Endothelial cell of umbilical vein (primary cell): ENCODE measurements around the gene TDO2. TPM values are rescaled to one million over a fixed set of nuclear protein-coding genes. Genes with fewer than 3 reads are reported as not detected.

ENCODE experiments used
- BruUV-seq: library from RNA; stranded (reverse); fragments of 400-500 nt; replicated peaks from 2 replicates; lab custom pipeline; 2021; lab: Mats Ljungman, UMichigan
- CTCF ChIA-PET: fragments of 300-600, 350-600 bp; sonication (Branson Sonifier 250); formaldehyde crosslinking; loops from one replicate; lab custom pipeline; 2021; ENCODE audit warnings: antibody characterized with exemption, inconsistent platforms; lab: Charles Lee
- POLR2A ChIA-PET: fragments of 300-600, 350-600 bp; sonication (Branson Sonifier 250); formaldehyde crosslinking; loops from one replicate; lab custom pipeline; 2021; ENCODE audit warnings: antibody characterized with exemption, inconsistent platforms; lab: Charles Lee
- DNase-seq: peaks from one replicate; pipeline ENCODE4 v3.0.0-alpha.2; 2011; ENCODE audit warnings: low read depth, low spot score
- FAIRE-seq: peaks from 2 replicates; lab custom pipeline; 2011; peaks lifted over from hg19 to GRCh38; lab: Jason Lieb, UNC
- H2AFZ ChIP-seq: 2 replicates; pipeline ENCODE4 v1.6.0; 2012; ENCODE audit warnings: low read depth, low read length, control low read depth, inconsistent platforms
- H3K27ac ChIP-seq: 2 replicates; pipeline ENCODE4 v1.5.1; 2011; ENCODE audit warnings: low read depth, mild to moderate bottlenecking, control low read depth, low read length, moderate library complexity; ENCODE audit not compliant: insufficient read depth
- H3K27me3 ChIP-seq, 2 experiments: 2 replicates each; pipeline versions ENCODE4 v1.6.0 to v1.6.1; 2011; ENCODE audit warnings: low read length in 2 of 2, mixed read lengths in 1 of 2; ENCODE audit not compliant: control insufficient read depth in 2 of 2, insufficient read depth in 2 of 2
- H3K36me3 ChIP-seq, 2 experiments: 2 replicates in 1 of 2; 3 replicates in 1 of 2; pipeline ENCODE4 v1.5.1; 2011; ENCODE audit warnings: low read length in 2 of 2, mild to moderate bottlenecking in 1 of 2, moderate library complexity in 1 of 2; ENCODE audit not compliant: control insufficient read depth in 2 of 2, insufficient read depth in 2 of 2; ENCODE audit errors: extremely low read depth in 1 of 2
- H3K4me1 ChIP-seq: 3 replicates; pipeline ENCODE4 v1.5.1; 2011; ENCODE audit warnings: mild to moderate bottlenecking, low read length; ENCODE audit not compliant: control insufficient read depth, insufficient read depth; ENCODE audit errors: extremely low read depth
- H3K4me2 ChIP-seq: 2 replicates; pipeline ENCODE4 v1.6.1; 2011; ENCODE audit warnings: low read length, control low read depth, mixed read lengths; ENCODE audit not compliant: insufficient read depth
- H3K4me3 ChIP-seq, 3 experiments: fragments of 200-600 bp in 1 of 3; sonication (generic), shearing (Covaris generic) in 1 of 3; replicated peaks in 1 of 3; 2 replicates each; pipeline ENCODE4 v1.5.1; 2011 to 2016; ENCODE audit warnings: control low read depth in 3 of 3, low read length in 3 of 3, mild to moderate bottlenecking in 2 of 3, inconsistent platforms in 1 of 3, low read depth in 1 of 3, moderate library complexity in 1 of 3; ENCODE audit not compliant: insufficient read depth in 1 of 3
- H3K79me2 ChIP-seq: 2 replicates; pipeline ENCODE4 v1.6.0; 2012; ENCODE audit warnings: low read length, inconsistent platforms; ENCODE audit not compliant: control insufficient read depth, insufficient read depth
- H3K9ac ChIP-seq: replicated peaks from 2 replicates; pipeline ENCODE3; 2011; ENCODE audit warnings: low read length, control low read depth; ENCODE audit not compliant: insufficient read depth; ENCODE audit errors: extremely low read depth
- H3K9me1 ChIP-seq: replicated peaks from 3 replicates; pipeline ENCODE4 v1.6.0; 2011; ENCODE audit warnings: mild to moderate bottlenecking, low read length; ENCODE audit not compliant: control insufficient read depth, insufficient read depth; ENCODE audit errors: extremely low read depth
- H3K9me3 ChIP-seq: replicated peaks from 2 replicates; pipeline ENCODE4 v1.5.1; 2012; ENCODE audit warnings: low read length, inconsistent platforms; ENCODE audit not compliant: control insufficient read depth, insufficient read depth
- H4K20me1 ChIP-seq: replicated peaks from 2 replicates; pipeline ENCODE3; 2011; ENCODE audit warnings: mild to moderate bottlenecking, low read length; ENCODE audit not compliant: control insufficient read depth, insufficient read depth; ENCODE audit errors: extremely low read depth
- EZH2 ChIP-seq: IDR thresholded peaks from 2 replicates; pipeline ENCODE4 v1.6.1; 2012; ENCODE audit warnings: borderline replicate concordance, low read depth, mild to moderate bottlenecking, moderate library complexity, low read length, inconsistent platforms; ENCODE audit not compliant: severe bottlenecking
- FOS ChIP-seq: IDR thresholded peaks from 2 replicates; pipeline ENCODE4 v1.6.1; 2011; ENCODE audit warnings: mild to moderate bottlenecking, low read length, moderate library complexity, borderline replicate concordance; ENCODE audit not compliant: insufficient read depth
- GATA2 ChIP-seq: IDR thresholded peaks from 2 replicates; pipeline ENCODE4 v1.7.0; 2011; ENCODE audit warnings: low read depth, mild to moderate bottlenecking, moderate library complexity, mixed read lengths, low read length; ENCODE audit not compliant: insufficient read length, insufficient read depth
- JUN ChIP-seq: IDR thresholded peaks from 2 replicates; pipeline ENCODE4 v1.6.1; 2011; ENCODE audit warnings: borderline replicate concordance, low read depth; ENCODE audit not compliant: insufficient read length, insufficient read depth
- MYC ChIP-seq: IDR thresholded peaks from one replicate; pipeline ENCODE4 v1.6.1; 2011; ENCODE audit warnings: mild to moderate bottlenecking, low read depth, low read length
- POLR2A ChIP-seq: IDR thresholded peaks from 2 replicates; pipeline ENCODE4 v1.6.1; 2012; ENCODE audit warnings: low read depth, mild to moderate bottlenecking, control low read depth, low read length
- POLR2AphosphoS5 ChIP-seq: IDR thresholded peaks from 2 replicates; pipeline ENCODE4 v1.6.1; 2012; ENCODE audit warnings: low read depth, mild to moderate bottlenecking, control low read depth, low read length, moderate library complexity; ENCODE audit not compliant: insufficient read depth
- dilution Hi-C: fragments of 300-500 bp; cut with MboI; formaldehyde crosslinking; loops from one replicate; pipeline ENCODE4 v1.15.0; 2019; ENCODE audit warnings: low sequenced_read_pairs; ENCODE audit not compliant: extremely low pct_ligation_motif_present
- intact Hi-C: fragments of 100-400 bp; cut with micrococcal nuclease; formaldehyde crosslinking; loops from one replicate; pipeline ENCODE4 v1.10.0; 2022
- polyA plus RNA-seq, 4 experiments: library from polyadenylated mRNA; depleted of rRNA in 3 of 4; stranded (reverse) in 3 of 4; unstranded in 1 of 4; fragments of >200 nt; gene quantifications; 2 replicates each; pipeline versions ENCODE4 v1.2.1 to v1.2.3, GENCODE V29; 2011 to 2012; ENCODE audit warnings: missing spikeins in 1 of 4
- total RNA-seq: library from RNA; stranded (reverse); gene quantifications from 2 replicates; pipeline ENCODE4 v1.2.3, GENCODE V29; 2021
- TF ChIP-seq, protein P1 (sequence below), 2 donors: IDR thresholded peaks; 1 replicate in 1 of 2; 2 replicates in 1 of 2; pipeline ENCODE4 v1.5.1; 2011; ENCODE audit warnings: low read length in 2 of 2, mild to moderate bottlenecking in 2 of 2, moderate library complexity in 2 of 2, control low read depth in 1 of 2, inconsistent platforms in 1 of 2, low read depth in 1 of 2; ENCODE audit not compliant: insufficient read depth in 1 of 2; ENCODE audit errors: extremely low read depth in 1 of 2
- TF ChIP-seq, protein P2 (sequence below): IDR thresholded peaks from 2 replicates; pipeline ENCODE4 v1.6.1; 2011; ENCODE audit not compliant: insufficient read depth, insufficient read length

TDO2 gene
- total and polyA plus RNA-seq, 2 donors (not counting 3 experiments of a cell fraction or from before 2014, with no cell fraction given) = not detected

DNA sequence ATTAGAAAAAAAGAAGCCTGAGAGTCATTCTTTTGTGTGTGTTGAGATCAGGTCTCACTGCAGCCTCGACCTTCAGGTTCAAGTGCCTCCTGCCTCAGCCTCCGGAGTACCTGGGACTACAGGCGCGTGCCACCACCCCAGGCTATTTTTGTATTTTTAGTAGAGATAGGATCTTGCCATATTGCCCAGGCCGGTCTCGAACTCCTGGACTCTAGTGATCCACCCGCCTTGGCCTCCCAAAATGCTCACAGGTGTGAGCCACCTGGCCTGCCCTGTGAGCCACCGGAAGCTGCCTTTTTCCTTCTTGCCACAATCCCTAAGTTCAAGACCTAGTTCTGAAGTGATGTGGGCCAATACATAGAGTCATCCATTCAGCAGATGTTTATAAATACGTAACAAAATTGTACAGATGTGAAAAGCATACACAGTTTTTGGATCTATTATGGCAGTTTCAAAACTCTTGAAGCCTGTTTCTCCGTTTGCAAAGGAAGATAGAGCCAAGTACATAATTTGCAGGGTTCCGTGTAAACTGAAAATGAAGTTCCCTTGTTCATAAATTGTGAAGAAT, 50.7 kb downstream of the TDO2 start:
- peak overlapping the region in 2 of 3 experiments; percentile 54 to 86 for H3K4me3 ChIP-seq
- dilution Hi-C loops = no loop called here
- no peaks in the 10 kb centered on the region for H3K79me2 ChIP-seq
- peak overlapping the region; percentile 99 for H2AFZ ChIP-seq
- H3K27ac ChIP-seq = peak overlapping the region; percentile 92
- ChIA-PET POLR2A (no interaction called here), CTCF (interaction anchor here (1.0 to 3.0 kb wide), 20 partner anchors 10 to 1266 kb away, joined by 3 to 80 read pairs (median 6); partner anchors contain the start of gene GRIA2)
- H3K36me3 ChIP-seq = no peaks in the 10 kb centered on the region
- peak overlapping the region; percentile 51 for H3K4me2 ChIP-seq
- no peak for DNase-seq
- BruUV-seq = TSS peak; percentile 68
- H3K9me1 ChIP-seq = no peaks in the 10 kb centered on the region
- no peaks in the 10 kb centered on the region for H4K20me1 ChIP-seq
- TF ChIP-seq, protein P1, sequence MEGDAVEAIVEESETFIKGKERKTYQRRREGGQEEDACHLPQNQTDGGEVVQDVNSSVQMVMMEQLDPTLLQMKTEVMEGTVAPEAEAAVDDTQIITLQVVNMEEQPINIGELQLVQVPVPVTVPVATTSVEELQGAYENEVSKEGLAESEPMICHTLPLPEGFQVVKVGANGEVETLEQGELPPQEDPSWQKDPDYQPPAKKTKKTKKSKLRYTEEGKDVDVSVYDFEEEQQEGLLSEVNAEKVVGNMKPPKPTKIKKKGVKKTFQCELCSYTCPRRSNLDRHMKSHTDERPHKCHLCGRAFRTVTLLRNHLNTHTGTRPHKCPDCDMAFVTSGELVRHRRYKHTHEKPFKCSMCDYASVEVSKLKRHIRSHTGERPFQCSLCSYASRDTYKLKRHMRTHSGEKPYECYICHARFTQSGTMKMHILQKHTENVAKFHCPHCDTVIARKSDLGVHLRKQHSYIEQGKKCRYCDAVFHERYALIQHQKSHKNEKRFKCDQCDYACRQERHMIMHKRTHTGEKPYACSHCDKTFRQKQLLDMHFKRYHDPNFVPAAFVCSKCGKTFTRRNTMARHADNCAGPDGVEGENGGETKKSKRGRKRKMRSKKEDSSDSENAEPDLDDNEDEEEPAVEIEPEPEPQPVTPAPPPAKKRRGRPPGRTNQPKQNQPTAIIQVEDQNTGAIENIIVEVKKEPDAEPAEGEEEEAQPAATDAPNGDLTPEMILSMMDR (IDR thresholded peaks at IDR 0.05; ENCODE audit: extremely low read depth in 1 of 2, insufficient read depth in 1 of 2, low read depth in 1 of 2, low read length in 2 of 2) = no peak
- TF ChIP-seq FOS = no peak
- no peak for TF ChIP-seq JUN
- TF ChIP-seq POLR2A = no peak
- TF ChIP-seq, protein P2, sequence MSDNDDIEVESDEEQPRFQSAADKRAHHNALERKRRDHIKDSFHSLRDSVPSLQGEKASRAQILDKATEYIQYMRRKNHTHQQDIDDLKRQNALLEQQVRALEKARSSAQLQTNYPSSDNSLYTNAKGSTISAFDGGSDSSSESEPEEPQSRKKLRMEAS = no peak
- no peak for TF ChIP-seq GATA2
- TF ChIP-seq MYC = no peak
- TF ChIP-seq EZH2 = no peak
- TF ChIP-seq POLR2AphosphoS5 = no peak
- H3K9me3 ChIP-seq = no peaks in the 10 kb centered on the region
- peaks cover 6% of the 10 kb centered on the region for H3K4me1 ChIP-seq
- intact Hi-C loops = loop anchor here (5.0 to 10.0 kb wide), 2 partner anchors 1018 to 1091 kb away; partner anchors contain the start of gene PDGFC
- FAIRE-seq = peak; percentile 4
- H3K9ac ChIP-seq = peak overlapping the region; percentile 97
- H3K27me3 ChIP-seq = no peaks in the 10 kb centered on the region
